HL-60/S4 (cell line): ENCODE results near the gene CFD.
"Not testable (repeated sequence)": the region's sequence is repeated elsewhere in the genome, so short reads cannot be mapped to it uniquely, and the experiment has no call there.

ENCODE experiments used
- in situ Hi-C: fragments of 300-500 bp; cut with MboI; formaldehyde crosslinking; loops from 2 replicates; pipeline ENCODE4 v1.14.3; 2022; ENCODE audit warnings: low sequenced_read_pairs

CFD gene

DNA sequence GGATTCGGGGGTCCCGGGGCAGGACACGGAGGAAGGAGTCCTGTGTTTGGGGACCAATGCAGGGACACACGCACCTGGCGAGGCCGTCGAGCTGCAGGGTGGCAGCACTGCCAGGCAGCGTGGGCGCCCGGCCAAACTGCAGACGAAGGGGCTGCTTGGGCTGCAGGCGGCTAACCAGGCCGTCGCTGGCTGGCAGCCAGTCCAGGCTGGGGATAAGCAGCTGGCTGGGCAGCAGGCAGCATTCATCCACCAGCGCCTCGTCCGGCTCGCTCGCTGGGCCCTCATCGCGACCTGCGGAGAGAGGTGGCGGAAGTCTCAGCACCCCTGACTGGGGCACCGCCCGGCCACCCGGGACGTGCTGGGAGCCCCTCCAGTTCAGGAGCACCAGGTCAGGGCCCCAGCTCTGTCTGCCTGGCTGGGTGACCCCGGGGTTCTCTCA is 11.5 kb downstream of the CFD start:
- in situ Hi-C loops = no loop called here

DNA sequence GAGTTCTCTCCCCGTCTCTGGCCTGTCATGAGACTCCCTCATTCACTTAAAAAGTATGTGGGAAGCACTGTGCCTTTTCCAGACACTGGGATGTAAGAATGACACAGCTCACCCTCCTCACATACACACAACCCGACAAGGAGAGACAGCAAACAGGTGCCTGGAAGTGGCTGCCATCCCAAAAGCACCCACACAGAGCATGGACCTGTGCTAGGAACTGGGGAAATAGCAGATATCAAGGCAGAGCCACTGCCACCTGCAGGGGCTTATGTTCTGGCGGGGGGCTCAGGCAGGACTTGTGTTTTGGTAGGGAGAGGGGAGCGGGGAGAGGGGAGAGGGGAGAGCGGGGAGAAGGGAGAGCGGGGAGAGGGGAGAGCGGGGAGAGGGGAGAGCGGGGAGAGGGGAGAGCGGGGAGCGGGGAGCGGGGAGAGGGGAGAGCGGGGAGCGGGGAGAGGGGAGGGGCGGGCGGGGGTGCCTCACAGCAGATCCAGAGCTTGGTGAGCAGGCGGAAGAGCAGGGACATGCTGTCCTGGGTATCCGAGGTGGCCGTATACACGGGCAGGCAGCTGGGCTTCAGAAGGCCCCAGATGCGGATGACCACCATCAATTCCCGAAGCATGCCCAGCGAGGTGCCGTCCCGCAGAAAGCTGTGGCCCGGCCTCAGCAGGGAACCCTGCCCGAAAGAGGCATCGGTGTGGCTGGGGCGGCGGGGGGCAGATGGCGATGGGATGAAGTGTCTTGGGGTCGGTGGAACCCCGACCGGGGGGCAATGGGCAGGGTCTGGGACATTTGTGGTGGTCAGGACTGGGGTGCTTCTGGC is 12.2 kb downstream of the CFD start:
- in situ Hi-C loops = no loop called here

DNA sequence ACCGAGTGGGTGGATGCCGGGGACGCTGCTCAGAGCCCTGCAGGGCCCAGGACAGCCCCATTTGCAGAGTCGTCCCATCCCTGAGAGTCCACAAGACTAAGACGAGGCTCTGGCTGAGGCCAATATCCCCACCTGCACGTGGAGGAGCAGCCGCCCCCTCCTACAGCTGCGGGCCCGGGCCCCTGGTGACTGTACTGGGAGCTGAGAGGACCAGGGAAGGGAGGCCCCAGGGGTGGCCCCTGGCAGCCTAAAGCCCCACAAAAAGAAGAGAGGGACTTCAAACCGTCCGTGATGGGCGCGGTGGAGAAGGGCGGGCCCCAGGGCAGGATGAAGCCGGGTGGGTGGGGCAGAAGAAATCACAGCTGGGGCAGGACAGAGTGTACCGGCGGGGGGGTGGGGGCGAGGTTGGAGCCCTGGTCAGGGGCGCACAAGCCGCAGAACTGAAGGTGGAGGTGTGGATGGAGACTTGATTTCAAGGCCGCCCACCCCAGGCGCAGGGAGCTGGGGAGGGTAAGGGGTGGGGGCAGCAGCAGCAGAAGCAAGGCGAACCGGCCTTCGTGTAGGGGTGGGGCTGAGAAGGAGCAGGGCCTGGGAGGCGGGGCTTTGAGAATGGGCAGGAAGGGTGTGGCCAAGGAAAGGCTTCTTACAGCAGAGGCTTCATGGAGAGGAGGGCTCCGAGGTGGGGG is 12.9 kb downstream of the CFD start:
- in situ Hi-C loops = no loop called here

- in situ Hi-C loops = no loop called here
These were observed 13.6 kb downstream of the CFD start for GRCh38 chr19:873084-873483.

- in situ Hi-C loops = no loop called here
These were observed 14.1 kb downstream of the CFD start for GRCh38 chr19:873561-874041.

- in situ Hi-C loops = no loop called here
These were observed 15.9 kb downstream of the CFD start for GRCh38 chr19:875265-875879.

DNA sequence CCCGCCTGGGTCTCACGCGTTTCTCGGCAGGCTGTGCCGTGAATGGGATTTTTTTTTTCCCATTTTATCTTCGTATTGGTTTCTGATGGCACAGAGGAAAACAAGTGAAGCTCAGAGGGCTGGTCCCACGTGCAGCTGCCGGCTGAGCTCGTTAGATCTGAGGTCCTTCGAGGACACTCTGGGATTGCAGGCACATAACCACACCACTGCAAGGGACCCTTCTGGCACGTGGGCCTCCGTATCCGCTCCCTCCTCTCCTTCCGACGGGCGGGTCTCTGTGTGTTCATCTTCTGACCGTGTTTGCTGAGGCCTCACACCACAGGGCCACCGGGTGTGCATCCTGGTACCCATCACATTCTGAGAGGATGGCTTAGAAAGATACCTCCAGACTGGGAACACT is 16.6 kb downstream of the CFD start:
- in situ Hi-C loops = no loop called here

GRCh38 chr19:876780-877314 is 17.4 kb downstream of the CFD start:
- in situ Hi-C loops = no loop called here

GRCh38 chr19:877992-878660 is 18.7 kb downstream of the CFD start:
- in situ Hi-C loops = not testable (repeated sequence)

- in situ Hi-C loops = not testable (repeated sequence)
These were observed 19.5 kb downstream of the CFD start for GRCh38 chr19:878751-879561.

- in situ Hi-C loops = no loop called here
These were observed 20.4 kb downstream of the CFD start for GRCh38 chr19:879711-880438.

GRCh38 chr19:881385-882071 is 22.1 kb downstream of the CFD start:
- in situ Hi-C loops = no loop called here

- in situ Hi-C loops = no loop called here
These were observed 23.5 kb downstream of the CFD start for GRCh38 chr19:882871-883497.

- in situ Hi-C loops = no loop called here
These were observed 24.3 kb downstream of the CFD start for GRCh38 chr19:883661-884211.

- in situ Hi-C loops = no loop called here
These were observed 25.2 kb downstream of the CFD start for GRCh38 chr19:884420-885211.

GRCh38 chr19:885536-886224 is 26.2 kb downstream of the CFD start:
- in situ Hi-C loops = no loop called here

GRCh38 chr19:887072-887471 is 27.6 kb downstream of the CFD start:
- in situ Hi-C loops = no loop called here
